ENCODE data around the gene BZW2.
A peak's percentile ranks its signal among the peaks of the same experiment; 100 is the strongest.

BZW2 gene

GRCh38 chr7:16644636-16645592 is 1.1 kb upstream of the BZW2 start:
- H3K9me3 ChIP-seq (ENCODE audit: control insufficient read depth, low read length), result no peaks in the 10 kb centered on the region
- H3K4me1 ChIP-seq (ENCODE audit: control insufficient read depth, insufficient read depth, low read length), result peaks cover 25% of the 10 kb centered on the region
- H3K36me3 ChIP-seq (ENCODE audit: control insufficient read depth, insufficient read depth, low read length), result no peaks in the 10 kb centered on the region
- peak overlapping the region; percentile 99 for H3K27ac ChIP-seq (ENCODE audit: insufficient read depth, low read depth, low read length, poor library complexity, severe bottlenecking)
- WGBS, 2 experiments, result 1% methylated on average over 57 of the region's 57 CpGs
- peak overlapping the region; percentile 90 for H3K4me3 ChIP-seq (ENCODE audit: insufficient read depth, low read depth, low read length)
- H3K27me3 ChIP-seq (ENCODE audit: control insufficient read depth, insufficient read depth, low read length, poor library complexity, severe bottlenecking), result peaks cover 8% of the 10 kb centered on the region

GRCh38 chr7:16646472-16647072 is 591 bp downstream of the BZW2 start:
- H3K27me3 ChIP-seq (ENCODE audit: control insufficient read depth, insufficient read depth, low read length, poor library complexity, severe bottlenecking), result peaks cover 8% of the 10 kb centered on the region
- peak overlapping the region; percentile 99 for H3K27ac ChIP-seq (ENCODE audit: insufficient read depth, low read depth, low read length, poor library complexity, severe bottlenecking)
- H3K9me3 ChIP-seq (ENCODE audit: control insufficient read depth, low read length), result no peaks in the 10 kb centered on the region
- peaks cover 25% of the 10 kb centered on the region for H3K4me1 ChIP-seq (ENCODE audit: control insufficient read depth, insufficient read depth, low read length)
- peak overlapping the region; percentile 90 for H3K4me3 ChIP-seq (ENCODE audit: insufficient read depth, low read depth, low read length)
- 0% methylated on average over 28 of the region's 29 CpGs for WGBS, 2 experiments
- no peaks in the 10 kb centered on the region for H3K36me3 ChIP-seq (ENCODE audit: control insufficient read depth, insufficient read depth, low read length)

GRCh38 chr7:16647435-16647960 is 1.5 kb downstream of the BZW2 start:
- H3K27me3 ChIP-seq (ENCODE audit: control insufficient read depth, insufficient read depth, low read length, poor library complexity, severe bottlenecking), result peaks cover 8% of the 10 kb centered on the region
- no peaks in the 10 kb centered on the region for H3K9me3 ChIP-seq (ENCODE audit: control insufficient read depth, low read length)
- no peaks in the 10 kb centered on the region for H3K36me3 ChIP-seq (ENCODE audit: control insufficient read depth, insufficient read depth, low read length)
- no peak overlapping the region for H3K27ac ChIP-seq (ENCODE audit: insufficient read depth, low read depth, low read length, poor library complexity, severe bottlenecking)
- 86 to 91% methylated on average over 2 of the region's 2 CpGs for WGBS, 2 experiments
- H3K4me1 ChIP-seq (ENCODE audit: control insufficient read depth, insufficient read depth, low read length), result peaks cover 25% of the 10 kb centered on the region
- peak overlapping the region; percentile 90 for H3K4me3 ChIP-seq (ENCODE audit: insufficient read depth, low read depth, low read length)

DNA sequence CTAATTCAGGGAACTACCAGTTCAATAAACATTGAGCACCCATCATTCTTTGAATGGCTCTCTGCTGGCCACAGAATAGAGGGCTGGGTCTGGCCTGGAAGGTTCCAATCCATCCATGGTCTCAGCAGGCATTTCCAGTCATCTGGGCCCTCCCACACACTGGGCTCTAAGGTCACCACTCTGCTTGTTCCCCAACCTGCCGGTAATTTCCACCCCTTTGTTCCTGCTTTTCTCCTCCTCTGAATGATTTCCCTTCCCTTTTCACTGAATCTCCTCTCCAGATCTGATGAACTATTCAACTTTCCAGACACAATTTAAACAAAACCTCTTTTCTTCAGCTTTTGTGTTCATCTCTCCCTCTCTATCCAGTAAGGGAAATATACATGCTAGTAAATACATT is 2.6 kb downstream of the BZW2 start:
- no peaks in the 10 kb centered on the region for H3K9me3 ChIP-seq (ENCODE audit: control insufficient read depth, low read length)
- WGBS, 2 experiments, result 15 to 20% methylated on average over 1 of the region's 1 CpG
- H3K4me1 ChIP-seq (ENCODE audit: control insufficient read depth, insufficient read depth, low read length), result peaks cover 25% of the 10 kb centered on the region
- H3K4me3 ChIP-seq (ENCODE audit: insufficient read depth, low read depth, low read length), result no peak overlapping the region
- H3K27ac ChIP-seq (ENCODE audit: insufficient read depth, low read depth, low read length, poor library complexity, severe bottlenecking), result no peak overlapping the region
- H3K36me3 ChIP-seq (ENCODE audit: control insufficient read depth, insufficient read depth, low read length), result no peaks in the 10 kb centered on the region
- H3K27me3 ChIP-seq (ENCODE audit: control insufficient read depth, insufficient read depth, low read length, poor library complexity, severe bottlenecking), result peaks cover 8% of the 10 kb centered on the region

DNA sequence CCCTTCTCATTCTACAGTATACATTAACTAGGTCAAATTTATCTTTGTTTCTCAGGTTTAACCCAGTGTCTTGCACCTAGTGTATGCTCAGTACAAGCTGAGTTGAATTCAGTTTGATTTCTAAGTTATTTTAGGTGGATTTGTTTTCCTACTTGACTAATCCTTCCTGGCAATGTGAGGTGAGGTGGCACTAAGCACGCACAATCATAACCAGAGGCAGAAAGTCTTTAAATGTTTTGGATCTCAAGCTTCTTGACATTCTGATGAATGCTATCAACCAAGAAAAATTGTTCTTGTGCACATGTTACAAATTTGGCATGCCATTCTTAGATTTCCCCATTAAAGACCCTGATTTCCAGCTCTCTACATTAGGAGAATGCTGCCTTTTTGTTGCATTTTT is 3.2 kb downstream of the BZW2 start:
- WGBS, 2 experiments, result 100% methylated on average over 1 of the region's 1 CpG
- Histone ChIP-seq H3K4me1 (ENCODE audit: control insufficient read depth, insufficient read depth, low read length) (peaks cover 19% of the 10 kb centered on the region), H3K27ac (ENCODE audit: insufficient read depth, low read depth, low read length, poor library complexity, severe bottlenecking) (no peak overlapping the region), H3K9me3 (ENCODE audit: control insufficient read depth, low read length) (no peaks in the 10 kb centered on the region), H3K36me3 (ENCODE audit: control insufficient read depth, insufficient read depth, low read length) (no peaks in the 10 kb centered on the region), H3K27me3 (ENCODE audit: control insufficient read depth, insufficient read depth, low read length, poor library complexity, severe bottlenecking) (peaks cover 3% of the 10 kb centered on the region), H3K4me3 (ENCODE audit: insufficient read depth, low read depth, low read length) (no peak overlapping the region)

DNA sequence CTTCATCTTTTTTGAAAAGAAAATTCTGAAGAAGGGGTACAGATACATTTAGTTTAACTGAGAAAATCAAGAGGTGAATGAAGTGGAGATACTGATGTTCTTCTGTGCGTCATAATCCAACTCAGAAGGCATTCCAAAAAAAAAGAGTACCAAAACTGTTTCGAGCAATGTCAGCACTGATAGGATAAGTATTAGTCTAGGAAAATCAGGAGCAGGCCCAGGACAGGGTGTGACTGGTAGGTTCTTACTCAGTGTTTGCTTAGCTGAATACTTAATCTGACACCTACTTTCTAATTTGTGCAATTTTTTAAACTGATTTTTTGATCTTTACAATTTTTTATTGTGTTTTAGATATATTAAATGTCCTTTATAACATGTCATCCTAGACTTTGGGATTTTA is 4.3 kb downstream of the BZW2 start:
- Histone ChIP-seq H3K36me3 (ENCODE audit: control insufficient read depth, insufficient read depth, low read length) (no peaks in the 10 kb centered on the region), H3K9me3 (ENCODE audit: control insufficient read depth, low read length) (no peaks in the 10 kb centered on the region), H3K4me3 (ENCODE audit: insufficient read depth, low read depth, low read length) (no peak overlapping the region), H3K27me3 (ENCODE audit: control insufficient read depth, insufficient read depth, low read length, poor library complexity, severe bottlenecking) (no peaks in the 10 kb centered on the region), H3K27ac (ENCODE audit: insufficient read depth, low read depth, low read length, poor library complexity, severe bottlenecking) (no peak overlapping the region), H3K4me1 (ENCODE audit: control insufficient read depth, insufficient read depth, low read length) (peaks cover 15% of the 10 kb centered on the region)
- 89 to 95% methylated on average over 2 of the region's 2 CpGs for WGBS, 2 experiments

DNA sequence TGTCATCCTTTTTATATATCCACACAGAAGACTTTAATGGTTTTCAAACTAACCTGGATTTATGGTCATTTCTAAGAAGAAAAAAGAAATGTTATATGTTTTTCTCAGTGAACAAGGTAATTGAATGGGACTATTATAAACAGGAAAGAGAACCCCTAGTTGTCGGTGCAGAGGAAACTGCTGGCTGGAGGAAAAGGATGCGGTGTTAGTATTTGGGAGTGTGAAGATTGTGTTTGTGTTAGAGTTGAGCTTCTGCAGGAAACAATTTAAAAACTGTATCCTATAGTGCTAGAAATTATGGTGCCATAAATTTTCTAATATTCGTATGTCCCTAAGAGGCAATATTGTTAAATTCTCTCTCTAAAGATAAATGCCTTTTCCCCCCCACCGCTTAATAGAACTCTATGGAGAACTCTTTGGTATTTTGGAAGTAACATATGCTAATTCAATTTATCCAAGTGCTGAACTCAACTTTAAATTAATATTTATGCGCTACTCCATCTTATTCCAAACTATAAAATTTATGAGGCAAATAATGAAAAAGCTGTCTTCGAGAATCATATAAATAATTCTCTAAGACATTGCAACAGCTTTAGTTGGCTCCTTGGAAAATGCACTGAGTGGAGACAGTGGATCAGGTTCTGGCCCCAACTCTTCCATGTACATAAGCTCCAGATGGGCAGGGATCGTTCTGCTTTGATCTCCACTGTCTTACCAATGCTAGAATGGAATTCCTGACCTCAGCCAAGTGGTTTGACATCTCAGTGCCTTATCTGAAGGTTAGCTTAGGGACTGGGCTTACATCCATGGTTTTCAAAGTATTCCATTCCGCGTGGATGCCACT is 5.6 kb downstream of the BZW2 start:
- H3K4me3 ChIP-seq (ENCODE audit: insufficient read depth, low read depth, low read length), result no peak overlapping the region
- WGBS, 2 experiments, result 90 to 92% methylated on average over 6 to 7 of the region's 9 CpGs

GRCh38 chr7:16652240-16652583 is 6.2 kb downstream of the BZW2 start:
- H3K36me3 ChIP-seq (ENCODE audit: control insufficient read depth, insufficient read depth, low read length), result no peaks in the 10 kb centered on the region
- H3K27me3 ChIP-seq (ENCODE audit: control insufficient read depth, insufficient read depth, low read length, poor library complexity, severe bottlenecking), result no peaks in the 10 kb centered on the region
- H3K4me3 ChIP-seq (ENCODE audit: insufficient read depth, low read depth, low read length), result no peak overlapping the region
- H3K27ac ChIP-seq (ENCODE audit: insufficient read depth, low read depth, low read length, poor library complexity, severe bottlenecking), result no peak overlapping the region
- 95 to 96% methylated on average over 7 of the region's 7 CpGs for WGBS, 2 experiments
- peaks cover 15% of the 10 kb centered on the region for H3K4me1 ChIP-seq (ENCODE audit: control insufficient read depth, insufficient read depth, low read length)
- H3K9me3 ChIP-seq (ENCODE audit: control insufficient read depth, low read length), result no peaks in the 10 kb centered on the region

More for the DNA sequence above, 5.6 kb downstream of the BZW2 start:
- peaks cover 15% of the 10 kb centered on the region for H3K4me1 ChIP-seq (ENCODE audit: control insufficient read depth, insufficient read depth, low read length)
- no peaks in the 10 kb centered on the region for H3K36me3 ChIP-seq (ENCODE audit: control insufficient read depth, insufficient read depth, low read length)
- H3K27ac ChIP-seq (ENCODE audit: insufficient read depth, low read depth, low read length, poor library complexity, severe bottlenecking), result no peak overlapping the region
- no peaks in the 10 kb centered on the region for H3K27me3 ChIP-seq (ENCODE audit: control insufficient read depth, insufficient read depth, low read length, poor library complexity, severe bottlenecking)
- H3K9me3 ChIP-seq (ENCODE audit: control insufficient read depth, low read length), result no peaks in the 10 kb centered on the region

GRCh38 chr7:16652888-16653287 is 6.9 kb downstream of the BZW2 start:
- peaks cover 13% of the 10 kb centered on the region for H3K4me1 ChIP-seq (ENCODE audit: control insufficient read depth, insufficient read depth, low read length)
- WGBS, 2 experiments, result 90 to 96% methylated on average over 2 of the region's 2 CpGs
- H3K36me3 ChIP-seq (ENCODE audit: control insufficient read depth, insufficient read depth, low read length), result no peaks in the 10 kb centered on the region
- no peaks in the 10 kb centered on the region for H3K9me3 ChIP-seq (ENCODE audit: control insufficient read depth, low read length)
- no peaks in the 10 kb centered on the region for H3K27me3 ChIP-seq (ENCODE audit: control insufficient read depth, insufficient read depth, low read length, poor library complexity, severe bottlenecking)
- no peak overlapping the region for H3K4me3 ChIP-seq (ENCODE audit: insufficient read depth, low read depth, low read length)
- H3K27ac ChIP-seq (ENCODE audit: insufficient read depth, low read depth, low read length, poor library complexity, severe bottlenecking), result no peak overlapping the region

- peaks cover 6% of the 10 kb centered on the region for H3K4me1 ChIP-seq (ENCODE audit: control insufficient read depth, insufficient read depth, low read length)
- no peaks in the 10 kb centered on the region for H3K36me3 ChIP-seq (ENCODE audit: control insufficient read depth, insufficient read depth, low read length)
- no peak overlapping the region for H3K4me3 ChIP-seq (ENCODE audit: insufficient read depth, low read depth, low read length)
- no peaks in the 10 kb centered on the region for H3K9me3 ChIP-seq (ENCODE audit: control insufficient read depth, low read length)
- no peak overlapping the region for H3K27ac ChIP-seq (ENCODE audit: insufficient read depth, low read depth, low read length, poor library complexity, severe bottlenecking)
- no peaks in the 10 kb centered on the region for H3K27me3 ChIP-seq (ENCODE audit: control insufficient read depth, insufficient read depth, low read length, poor library complexity, severe bottlenecking)
Measured at GRCh38 chr7:16655394-16655793, 9.4 kb downstream of the BZW2 start.

Measured in ectodermal cell (in vitro differentiated cells).